EL (cell line): Measurements from ENCODE around the gene COX8A.
"Not testable (repeated sequence)": the region's sequence is repeated elsewhere in the genome, so short reads cannot be mapped to it uniquely, and the experiment has no call there.

Source experiments
- DNase-seq: peaks from one replicate; pipeline ENCODE4 v3.0.0-alpha.2; 2016

COX8A gene

GRCh38 chr11:63970902-63971301, 3.5 kb upstream of the COX8A start:
- DNase-seq, result no peak

DNA sequence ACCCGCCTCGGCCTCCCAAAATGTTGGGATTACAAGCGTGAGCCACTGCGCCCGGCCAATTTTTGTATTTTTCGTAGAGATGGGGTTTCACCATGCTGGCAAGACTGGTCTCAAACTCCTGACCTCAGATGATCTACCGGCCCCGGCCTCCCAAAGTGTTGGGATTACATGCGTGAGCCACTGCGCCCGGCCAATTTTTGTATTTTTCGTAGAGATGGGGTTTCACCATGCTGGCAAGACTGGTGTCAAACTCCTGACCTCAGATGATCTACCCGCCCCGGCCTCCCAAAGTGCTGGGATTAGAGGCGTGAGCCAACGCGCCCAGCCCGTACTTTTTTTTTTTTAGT, 535 bp upstream of the COX8A start:
- not testable (repeated sequence) for DNase-seq

DNA sequence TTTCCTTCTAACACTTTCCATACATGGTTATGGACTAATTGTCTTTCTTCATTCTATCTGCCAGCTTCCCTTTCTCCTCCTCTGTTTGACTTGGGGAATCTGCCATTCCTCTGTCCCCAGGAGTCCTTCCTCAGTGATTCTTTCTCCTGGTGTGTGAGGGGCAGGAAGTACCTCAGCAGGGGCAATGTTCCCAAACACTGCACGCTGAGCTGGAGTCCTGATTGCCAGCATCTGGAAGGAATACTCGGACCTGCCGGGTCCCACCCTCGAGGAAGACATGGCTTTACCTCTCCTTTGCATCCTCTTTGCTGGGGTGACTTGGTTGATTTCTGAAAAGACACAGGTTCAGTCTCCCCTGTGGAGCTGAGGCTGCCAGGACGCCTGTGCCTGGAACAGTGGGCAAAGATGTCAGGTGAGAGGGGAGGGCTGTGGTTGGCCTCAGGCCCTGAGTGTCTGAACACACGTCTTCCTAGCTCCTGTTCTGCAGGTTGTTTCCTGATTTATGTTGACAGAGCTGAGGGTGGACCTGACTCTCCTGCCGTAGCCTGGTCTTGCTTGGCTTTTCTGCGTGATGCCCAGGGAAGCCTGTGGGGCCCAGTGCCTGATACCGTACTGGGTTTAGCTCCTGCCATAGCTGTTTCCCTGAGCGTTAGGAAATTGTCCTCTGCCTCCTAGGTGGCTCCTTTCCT, 4.3 kb downstream of the COX8A start:
- DNase-seq, result no peak

- no peak for DNase-seq
These were observed 5.0 kb downstream of the COX8A start for GRCh38 chr11:63979426-63979825.

GRCh38 chr11:63985812-63986155, 11.4 kb downstream of the COX8A start:
- no peak for DNase-seq

DNA sequence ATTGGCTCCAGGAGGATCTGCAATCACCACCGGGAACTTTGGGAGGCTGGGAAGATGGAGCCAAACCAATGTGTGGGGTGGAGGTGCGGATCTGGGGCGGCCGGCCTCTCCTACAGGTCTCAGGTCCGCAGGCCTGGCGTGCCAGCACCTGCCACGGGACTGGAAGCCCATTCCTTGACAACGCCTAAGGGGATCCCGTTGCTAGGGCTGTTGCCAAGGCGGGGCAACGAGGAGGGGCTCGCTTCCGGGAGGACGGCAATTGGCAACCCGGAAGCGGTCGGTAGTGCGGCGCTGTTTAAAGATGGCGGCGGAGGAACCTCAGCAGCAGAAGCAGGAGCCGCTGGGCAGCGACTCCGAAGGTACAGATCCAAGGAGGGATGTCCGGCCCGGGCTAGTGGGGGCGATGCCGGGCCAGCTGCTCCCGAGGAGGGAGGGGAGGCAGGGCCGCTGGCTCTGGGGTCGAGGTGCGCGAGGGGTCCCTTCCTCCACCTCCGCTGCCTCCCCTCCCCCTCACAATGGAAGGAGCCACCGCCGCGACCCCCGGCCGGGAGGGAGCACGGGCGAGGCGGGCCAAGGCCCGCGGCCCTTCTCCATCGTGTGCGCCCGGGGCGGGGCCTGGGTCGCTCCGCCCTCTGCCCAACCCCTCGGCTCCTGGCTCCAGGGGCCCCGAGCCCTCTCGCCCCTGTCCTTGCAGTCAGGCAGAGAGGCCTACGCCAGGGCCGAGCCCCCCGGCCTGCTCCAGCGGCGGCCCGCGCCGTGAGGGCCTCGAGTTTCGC, 11.9 kb downstream of the COX8A start, which contains the start of gene OTUB1:
Gene OTUB1, plus strand, starts transcription at position 283 of the 776 bp plus-strand sequence. Its CDS starts 19 bp downstream, at position 302.
- peak; percentile 91 for DNase-seq

GRCh38 chr11:63986932-63987513, 12.6 kb downstream of the COX8A start:
- no peak for DNase-seq

GRCh38 chr11:63991558-63991957, 17.1 kb downstream of the COX8A start:
- no peak for DNase-seq

DNA sequence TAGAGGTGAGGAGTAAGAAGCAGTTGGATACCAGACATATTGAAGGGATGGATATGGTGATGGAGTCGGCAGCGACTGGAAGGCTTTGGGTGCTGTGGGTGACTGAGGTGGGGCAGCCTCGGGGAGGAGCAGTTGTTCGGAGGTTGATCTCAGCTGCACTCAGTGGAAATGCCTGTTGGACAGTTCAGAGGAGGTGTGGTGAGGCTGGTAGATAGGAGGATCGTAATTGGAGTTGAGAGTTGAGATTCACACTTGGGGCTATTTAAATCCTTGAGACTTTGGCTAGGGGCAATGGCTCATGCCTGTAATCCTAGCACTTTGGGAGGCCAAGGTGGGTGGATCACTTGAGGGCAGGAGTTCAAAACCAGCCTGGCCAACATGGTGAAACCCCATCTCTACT, 18.7 kb downstream of the COX8A start:
- no peak for DNase-seq

DNA sequence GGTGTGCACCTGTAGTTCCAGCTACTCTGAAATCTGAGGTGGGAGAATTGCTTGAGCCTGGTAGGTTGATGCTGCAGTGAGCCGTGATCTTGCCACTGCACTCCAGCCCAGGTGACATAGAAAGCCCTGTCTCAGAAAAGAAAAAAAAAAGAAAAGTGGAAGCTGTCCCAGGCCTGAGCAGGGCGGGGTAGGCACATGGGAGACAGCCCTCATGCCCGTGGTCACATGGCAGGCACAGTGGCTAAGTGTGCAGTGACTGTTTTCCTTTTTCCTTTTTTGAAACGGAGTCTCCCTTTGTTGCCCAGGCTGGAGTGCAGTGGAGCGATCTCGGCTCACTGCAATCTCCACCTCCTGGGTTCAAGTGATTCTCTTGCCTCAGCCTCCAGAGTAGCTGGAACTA, 19.6 kb downstream of the COX8A start:
- DNase-seq, result no peak

GRCh38 chr11:63996512-63996911, 22.1 kb downstream of the COX8A start:
- DNase-seq, result no peak

- no peak for DNase-seq
These were observed 22.8 kb downstream of the COX8A start for GRCh38 chr11:63997104-63997700.

- no peak for DNase-seq
These were observed 23.4 kb downstream of the COX8A start for GRCh38 chr11:63997801-63998337.

DNA sequence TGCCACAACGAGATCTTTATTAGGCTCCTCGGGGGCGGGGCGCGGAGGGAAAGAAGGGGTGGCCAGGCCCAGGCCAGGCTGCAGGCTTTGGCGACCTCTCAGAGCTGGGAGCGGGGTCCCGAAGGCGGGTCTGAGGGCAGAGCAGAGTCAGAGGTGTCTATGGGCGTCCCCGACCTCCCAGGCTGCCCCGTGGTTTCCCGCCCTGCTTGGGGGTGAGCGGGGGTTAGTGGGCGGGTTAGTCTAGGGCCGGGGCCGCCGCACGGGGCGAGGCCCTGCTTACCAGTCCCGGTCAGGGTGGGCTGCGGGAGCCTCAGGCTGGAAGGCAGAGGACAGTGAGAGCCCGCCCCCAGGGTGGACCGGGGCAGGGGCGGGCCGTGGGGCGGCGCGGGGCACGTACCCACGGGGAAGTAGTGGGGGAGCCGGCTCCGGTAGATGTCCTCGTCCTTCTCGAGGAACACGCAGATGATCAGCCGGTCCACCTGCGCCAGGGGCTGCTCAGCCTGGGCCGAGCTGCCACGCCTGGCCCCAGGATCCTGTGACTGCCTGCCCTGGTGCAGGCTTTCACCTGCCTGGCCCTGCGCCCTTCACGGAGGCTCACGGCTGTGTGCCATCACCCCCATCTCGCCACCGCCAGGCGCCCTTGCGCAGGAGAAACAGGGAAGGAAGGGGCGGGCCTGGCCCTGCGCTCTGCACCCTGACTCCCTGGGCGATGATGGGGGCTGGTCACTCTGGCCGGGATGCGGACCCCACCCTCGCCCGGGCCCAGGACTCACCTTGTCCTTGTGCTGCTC, 24.3 kb downstream of the COX8A start:
- DNase-seq, result no peak

- DNase-seq, result peak; percentile 42
These were observed 25.1 kb downstream of the COX8A start for GRCh38 chr11:63999349-64000025.

DNA sequence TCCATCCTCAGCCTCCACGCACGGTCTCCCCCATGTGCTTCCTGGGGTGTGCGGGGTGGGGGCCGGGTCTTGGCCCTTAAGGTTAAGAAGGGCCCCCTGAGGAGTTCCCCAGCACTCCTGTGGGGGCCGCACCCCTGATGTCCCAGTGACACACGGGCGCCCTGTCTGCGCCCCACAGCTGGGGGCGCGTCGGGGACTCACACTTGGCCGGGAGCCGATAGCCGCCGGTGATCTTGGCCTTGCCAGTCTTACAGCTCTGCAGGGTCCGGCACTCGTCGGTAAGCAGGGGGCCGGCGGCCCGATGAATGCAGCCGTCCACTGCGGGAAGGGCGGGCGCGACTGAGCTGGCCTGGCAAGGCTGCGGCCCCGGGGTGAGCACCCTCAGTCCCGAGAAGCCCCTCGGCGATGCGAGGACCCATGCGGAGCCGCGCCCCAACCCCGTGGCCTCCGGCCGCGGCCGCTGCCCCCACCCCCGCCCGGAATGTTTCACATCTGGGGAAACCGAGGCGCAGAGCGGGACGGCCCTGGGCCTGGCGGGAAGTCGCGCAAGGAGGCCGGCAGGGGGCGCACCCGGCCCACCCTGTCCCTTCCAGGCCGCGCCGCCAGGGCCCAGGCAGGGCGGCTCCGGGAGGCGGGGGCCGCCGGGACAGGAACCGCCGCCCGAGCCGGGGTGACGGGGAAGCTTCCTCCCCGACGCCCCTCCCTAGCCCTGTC, 25.8 kb downstream of the COX8A start:
- peak; percentile 66 for DNase-seq

DNA sequence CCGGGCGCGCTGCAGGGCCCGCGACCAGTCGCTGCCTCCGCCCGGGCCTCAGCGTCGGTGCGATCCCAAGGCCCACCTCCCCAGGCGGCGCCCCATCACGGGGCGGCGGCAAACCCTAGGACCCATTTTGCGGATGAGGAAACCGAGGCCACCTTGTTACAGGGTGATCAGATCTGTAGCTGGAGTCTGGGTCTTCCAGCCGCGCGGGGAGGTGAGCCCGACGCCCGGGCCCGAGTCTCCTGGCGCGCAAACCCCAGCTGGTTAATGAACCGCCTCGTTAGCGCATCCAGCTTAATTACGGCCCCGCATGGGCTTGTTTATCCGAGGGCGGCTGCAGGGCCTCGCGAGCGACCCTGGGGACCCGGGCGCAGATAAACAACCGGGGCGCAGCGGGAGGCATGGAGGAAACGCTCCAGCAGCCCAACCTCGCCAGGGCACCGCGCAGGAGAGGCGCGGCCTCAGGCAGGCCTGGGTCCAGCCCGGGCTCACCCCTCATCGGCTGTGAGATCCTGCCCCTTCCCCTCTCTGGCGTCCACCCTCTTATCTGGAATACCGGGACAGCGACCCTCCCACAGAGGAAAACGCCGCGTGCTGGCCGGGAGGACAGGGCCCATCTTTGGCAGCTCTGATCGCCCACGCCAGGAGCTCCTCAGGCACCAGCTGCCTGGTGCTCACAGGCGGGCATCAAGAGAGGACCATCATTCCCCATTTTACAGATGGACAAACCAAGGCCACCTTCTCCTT, 26.5 kb downstream of the COX8A start:
- no peak for DNase-seq

- DNase-seq, result peak; percentile 32
These were observed 27.3 kb downstream of the COX8A start for GRCh38 chr11:64001484-64002420.

GRCh38 chr11:64003807-64004589, 29.6 kb downstream of the COX8A start:
- no peak for DNase-seq
